DOHH2 (cell line): Measurements from ENCODE around the gene TRAFD1.
"Not testable (repeated sequence)": the region's sequence is repeated elsewhere in the genome, so short reads cannot be mapped to it uniquely, and the experiment has no call there.

ENCODE experiments used
- H3F3A ChIP-seq: fragments of 200-600 bp; sonication (generic), shearing (Covaris generic); 2 replicates; pipeline ENCODE4 v1.6.0; 2016; ENCODE audit warnings: antibody characterized with exemption, mild to moderate bottlenecking; ENCODE audit not compliant: control insufficient read depth, insufficient read depth
- H3K27ac ChIP-seq: fragments of 200-600 bp; sonication (generic); 2 replicates; pipeline ENCODE4 v1.5.1; 2014; ENCODE audit warnings: low read depth, mild to moderate bottlenecking, low read length, moderate library complexity
- H3K27me3 ChIP-seq: fragments of 200-600 bp; sonication (generic); 2 replicates; pipeline ENCODE4 v1.6.1; 2014; ENCODE audit warnings: mild to moderate bottlenecking, low read length, mixed read lengths; ENCODE audit not compliant: control insufficient read depth
- H3K36me3 ChIP-seq: fragments of 200-600 bp; sonication (generic); 2 replicates; pipeline ENCODE4 v1.6.1; 2014; ENCODE audit warnings: mild to moderate bottlenecking, low read length, moderate library complexity, mixed read lengths; ENCODE audit not compliant: control insufficient read depth
- H3K4me1 ChIP-seq: fragments of 200-600 bp; sonication (generic); 2 replicates; pipeline ENCODE4 v1.6.1; 2014; ENCODE audit warnings: mild to moderate bottlenecking, low read length, mixed read lengths; ENCODE audit not compliant: control insufficient read depth
- H3K4me2 ChIP-seq: fragments of 200-600 bp; sonication (generic); 2 replicates; pipeline ENCODE4 v1.6.0; 2014; ENCODE audit warnings: mild to moderate bottlenecking, low read length, moderate library complexity
- H3K4me3 ChIP-seq: fragments of 200-600 bp; sonication (generic); 2 replicates; pipeline ENCODE4 v1.5.1; 2014; ENCODE audit warnings: mild to moderate bottlenecking, low read length, mixed read lengths
- H3K79me2 ChIP-seq: fragments of 200-600 bp; sonication (generic); 2 replicates; pipeline ENCODE4 v1.6.1; 2014; ENCODE audit warnings: mild to moderate bottlenecking, low read length, mixed read lengths; ENCODE audit not compliant: control insufficient read depth
- H3K9me2 ChIP-seq: fragments of 200-600 bp; sonication (generic); replicated peaks from 2 replicates; pipeline ENCODE4 v1.6.1; 2014; ENCODE audit warnings: mild to moderate bottlenecking, low read length, mixed read lengths; ENCODE audit not compliant: control insufficient read depth
- H3K9me3 ChIP-seq: fragments of 200-600 bp; sonication (generic); 2 replicates; pipeline ENCODE4 v1.6.1; 2014; ENCODE audit warnings: antibody characterized with exemption, low read length, mixed read lengths; ENCODE audit not compliant: control insufficient read depth, insufficient read depth
- H4K20me1 ChIP-seq: fragments of 200-600 bp; sonication (generic); 2 replicates; pipeline ENCODE4 v1.6.0; 2014; ENCODE audit warnings: low read depth, mild to moderate bottlenecking, antibody characterized with exemption, low read length, moderate library complexity; ENCODE audit not compliant: control insufficient read depth, insufficient read depth
- CTCF ChIP-seq: fragments of 200-600 bp; sonication (generic); IDR thresholded peaks from one replicate; pipeline ENCODE4 v1.5.1; 2014; ENCODE audit warnings: antibody characterized with exemption, mild to moderate bottlenecking, low read depth, low read length; ENCODE audit not compliant: poor library complexity, severe bottlenecking
- EZH2phosphoT487 ChIP-seq: fragments of 200-600 bp; sonication (generic); IDR thresholded peaks from 2 replicates; pipeline ENCODE4 v1.6.1; 2017; ENCODE audit warnings: borderline replicate concordance, mild to moderate bottlenecking, antibody characterized with exemption, low read length, moderate library complexity, mixed read lengths

TRAFD1 gene

DNA sequence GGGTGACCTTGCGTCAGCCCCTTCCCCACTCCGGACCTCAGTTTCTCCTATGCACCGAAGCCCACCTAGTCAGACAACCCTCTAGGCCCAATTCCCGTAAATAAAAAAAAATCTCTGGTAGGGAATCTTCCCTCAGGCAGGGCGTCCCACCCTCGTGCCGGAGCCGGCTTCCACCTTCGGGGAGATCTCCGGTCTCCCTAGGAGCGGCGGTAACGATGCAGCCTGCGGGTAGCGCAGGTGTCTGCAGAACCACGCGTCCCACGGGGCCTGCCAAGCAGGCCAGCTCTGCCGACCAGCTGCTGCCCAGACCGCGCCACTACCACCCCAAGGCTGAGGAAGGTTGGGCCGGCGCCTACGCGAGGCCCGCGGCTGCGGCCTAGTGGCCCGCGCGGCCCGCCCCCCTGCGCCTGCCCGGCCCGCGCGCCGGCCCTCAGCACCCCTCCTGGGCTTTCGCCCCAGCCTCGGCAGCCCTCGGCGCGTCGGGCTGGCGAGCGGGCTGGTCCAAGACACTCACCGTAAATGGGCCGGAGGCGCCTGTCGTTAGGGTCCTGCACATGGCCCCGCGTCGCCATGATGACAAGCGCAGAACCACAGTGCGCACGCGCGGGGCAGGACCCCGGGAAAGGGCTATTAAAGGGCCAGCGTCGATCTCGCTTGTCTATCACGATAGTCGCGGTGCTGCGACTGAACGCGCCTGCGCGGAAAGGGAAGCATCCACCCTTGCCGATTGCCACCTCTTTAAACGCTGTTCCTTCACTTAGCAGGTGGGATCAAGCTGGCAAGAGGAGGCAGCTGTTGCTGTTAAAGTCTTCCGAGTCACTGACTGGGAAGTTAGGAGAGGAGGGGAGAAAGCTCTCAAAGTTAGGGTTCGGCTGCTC, 16.9 kb upstream of the TRAFD1 start, which contains the start of gene NAA25:
NAA25 (minus strand) TSS at position 582 of the 878 bp plus-strand sequence; CDS start at position 572, 10 bp downstream.
- Histone ChIP-seq H3K27ac (peak within 1 kb of the TSS; percentile 96), H3F3A (peaks cover 10% of the 10 kb centered on the region), H3K4me1 (peaks cover 49% of the 10 kb centered on the region), H3K79me2 (peaks cover 57% of the 10 kb centered on the region), H3K4me2 (peak within 1 kb of the TSS; percentile 67), H3K9me3 (no peaks in the 10 kb centered on the region), H3K27me3 (no peaks in the 10 kb centered on the region), H3K4me3 (peak within 1 kb of the TSS; percentile 88), H4K20me1 (peaks cover 21% of the 10 kb centered on the region; the same call in 1 of the 2 replicates), H3K36me3 (peaks cover 44% of the 10 kb centered on the region), H3K9me2 (no peaks in the 10 kb centered on the region)
- TF ChIP-seq EZH2phosphoT487 (no peak), CTCF (no peak)

DNA sequence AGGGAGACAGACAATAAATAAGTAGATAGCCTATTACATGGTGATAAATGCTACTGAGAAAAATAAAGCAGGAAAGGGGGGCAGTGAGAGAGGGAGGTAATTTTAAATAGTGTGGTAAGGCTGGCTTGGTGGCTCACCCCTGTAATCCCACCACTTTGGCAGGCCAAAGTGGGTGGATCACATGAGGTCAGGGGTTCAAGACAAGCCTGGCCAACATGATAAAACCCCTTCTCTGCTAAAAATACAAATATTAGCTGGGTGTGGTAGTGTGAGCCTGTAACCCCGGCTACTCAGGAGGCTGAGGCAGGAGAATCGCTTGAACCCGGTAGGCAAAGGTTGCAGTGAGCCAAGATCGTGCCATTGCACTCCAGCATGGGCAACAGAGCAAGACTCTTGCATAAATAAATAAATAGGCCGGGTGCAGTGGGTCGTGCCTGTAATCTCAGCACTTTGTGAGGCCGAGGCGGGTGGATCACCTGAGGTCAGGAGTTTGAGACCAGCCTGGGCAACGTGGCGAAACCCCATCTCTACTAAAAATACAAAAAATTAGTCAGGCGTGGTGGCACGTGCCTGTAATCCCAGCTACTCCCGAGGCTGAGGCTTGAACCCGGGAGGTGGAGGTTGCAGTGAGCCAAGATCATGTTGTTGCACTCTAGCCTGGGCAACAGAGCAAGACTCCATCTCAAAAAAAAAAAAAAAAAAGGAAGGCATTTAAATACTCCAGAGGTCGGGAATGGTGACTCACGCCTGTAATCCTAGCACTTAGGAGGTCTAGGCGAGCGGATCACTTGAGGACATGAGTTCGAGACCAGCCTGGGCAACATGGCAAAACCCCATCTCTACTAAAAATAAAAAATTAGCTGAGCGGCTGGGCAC, 14.3 kb upstream of the TRAFD1 start:
- H3K27ac ChIP-seq = peak overlapping the region; percentile 5; the same call in 1 of the 2 replicates
- peaks cover 23% of the 10 kb centered on the region for H3K36me3 ChIP-seq
- not testable (repeated sequence) for H3K4me2 ChIP-seq, H3K9me3 ChIP-seq, H3K27me3 ChIP-seq, H3K9me2 ChIP-seq, H4K20me1 ChIP-seq, H3K4me3 ChIP-seq
- peaks cover 31% of the 10 kb centered on the region for H3K79me2 ChIP-seq
- peaks cover 12% of the 10 kb centered on the region for H3F3A ChIP-seq
- H3K4me1 ChIP-seq = peaks cover 41% of the 10 kb centered on the region

DNA sequence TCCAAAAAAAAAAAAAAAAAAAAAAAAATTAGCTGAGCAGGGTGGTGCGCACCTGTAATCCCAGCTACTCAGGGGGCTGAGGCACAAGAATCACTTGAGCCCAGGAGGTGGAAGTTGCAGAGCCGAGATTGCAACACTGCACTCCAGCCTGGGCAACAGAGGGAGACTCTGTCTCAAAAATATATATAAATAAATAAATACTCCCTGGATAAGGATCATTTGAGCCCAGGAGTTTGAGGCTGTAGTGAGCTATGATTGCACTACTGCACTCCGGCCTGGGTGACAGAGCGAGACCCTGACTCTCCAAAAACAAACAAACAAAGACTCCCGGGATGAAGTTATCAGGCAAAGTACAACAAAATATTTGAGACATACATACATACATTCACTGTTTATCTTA, 13.4 kb upstream of the TRAFD1 start:
- Histone ChIP-seq H3K9me3 (no peaks in the 10 kb centered on the region), H3K4me3 (no peak overlapping the region), H4K20me1 (no peaks in the 10 kb centered on the region), H3K36me3 (peaks cover 14% of the 10 kb centered on the region), H3K9me2 (no peaks in the 10 kb centered on the region), H3F3A (peaks cover 12% of the 10 kb centered on the region), H3K79me2 (peaks cover 22% of the 10 kb centered on the region), H3K4me1 (peaks cover 41% of the 10 kb centered on the region), H3K4me2 (no peak overlapping the region), H3K27me3 (no peaks in the 10 kb centered on the region), H3K27ac (no peak overlapping the region)
- TF ChIP-seq EZH2phosphoT487 (no peak), CTCF (no peak)
